ENCODE results near the gene F8. TPM values are rescaled to one million over a fixed set of nuclear protein-coding genes. Genes with fewer than 3 reads are reported as not detected.

F8 gene
- 3.8 TPM for polyA plus RNA-seq (2012; ENCODE audit: insufficient read depth, insufficient read length)

- H3K4me3 ChIP-seq (ENCODE audit: low read length): no peak within 1 kb of the TSS
- DNase-seq (ENCODE audit: low read depth, low spot score): no peak
These were observed at the start of gene F8 for GRCh38 chrX:155022585-155022984. F8 (minus strand) TSS chrX:155022723; CDS start chrX:155022552, 171 bp downstream.

- peak overlapping the region; percentile 59 for H3K4me3 ChIP-seq (ENCODE audit: low read length)
- no peak for DNase-seq (ENCODE audit: low read depth, low spot score)
These were observed 49.3 kb upstream of the F8 start for GRCh38 chrX:155071694-155072280.

GRCh38 chrX:155070975-155071693 lies 48.6 kb upstream of the F8 start, which contains the start of the genes BRCC3, CMC4 and MTCP1:
BRCC3 (plus strand) TSS chrX:155071508; CDS start chrX:155071528, 20 bp downstream.
CMC4 (minus strand) TSS chrX:155071136; CDS start chrX:155064023, 7,113 bp downstream.
MTCP1 (minus strand) TSS chrX:155071136; CDS start chrX:155066010, 5,126 bp downstream.
- DNase-seq (ENCODE audit: low read depth, low spot score): peak; percentile 67
- H3K4me3 ChIP-seq (ENCODE audit: low read length): peak within 1 kb of the TSS; percentile 67

- peak overlapping the region; percentile 67 for H3K4me3 ChIP-seq (ENCODE audit: low read length)
- DNase-seq (ENCODE audit: low read depth, low spot score): no peak
These were observed 48.1 kb upstream of the F8 start for GRCh38 chrX:155070663-155070974.

GRCh38 chrX:155070038-155070437 lies 47.5 kb upstream of the F8 start:
- peak overlapping the region; percentile 67 for H3K4me3 ChIP-seq (ENCODE audit: low read length)
- no peak for DNase-seq (ENCODE audit: low read depth, low spot score)

- no peak overlapping the region for H3K4me3 ChIP-seq (ENCODE audit: low read length)
- DNase-seq (ENCODE audit: low read depth, low spot score): no peak
These were observed 46.9 kb upstream of the F8 start for GRCh38 chrX:155069414-155069813.

- DNase-seq (ENCODE audit: low read depth, low spot score): no peak
These were observed 45.6 kb upstream of the F8 start for GRCh38 chrX:155068165-155068564.

GRCh38 chrX:155065035-155065734 lies 42.7 kb upstream of the F8 start:
- DNase-seq (ENCODE audit: low read depth, low spot score): no peak
- H3K4me3 ChIP-seq (ENCODE audit: low read length): no peak overlapping the region

More at GRCh38 chrX:155068165-155068564, 45.6 kb upstream of the F8 start:
- no peak overlapping the region for H3K4me3 ChIP-seq (ENCODE audit: low read length)

- no peak overlapping the region for H3K4me3 ChIP-seq (ENCODE audit: low read length)
- no peak for DNase-seq (ENCODE audit: low read depth, low spot score)
These were observed 39.2 kb upstream of the F8 start for GRCh38 chrX:155061760-155062159.

- peak overlapping the region; percentile 34 for H3K4me3 ChIP-seq (ENCODE audit: low read length)
- DNase-seq (ENCODE audit: low read depth, low spot score): peak; percentile 57
These were observed 34.6 kb upstream of the F8 start for GRCh38 chrX:155056877-155057792.

GRCh38 chrX:155056471-155056870 lies 33.9 kb upstream of the F8 start:
- no peak for DNase-seq (ENCODE audit: low read depth, low spot score)
- no peak overlapping the region for H3K4me3 ChIP-seq (ENCODE audit: low read length)

GRCh38 chrX:155055494-155055893 lies 33.0 kb upstream of the F8 start:
- no peak overlapping the region for H3K4me3 ChIP-seq (ENCODE audit: low read length)
- DNase-seq (ENCODE audit: low read depth, low spot score): no peak

GRCh38 chrX:155054255-155054654 lies 31.7 kb upstream of the F8 start:
- no peak for DNase-seq (ENCODE audit: low read depth, low spot score)
- no peak overlapping the region for H3K4me3 ChIP-seq (ENCODE audit: low read length)

- H3K4me3 ChIP-seq (ENCODE audit: low read length): no peak overlapping the region
- DNase-seq (ENCODE audit: low read depth, low spot score): no peak
These were observed 31.1 kb upstream of the F8 start for GRCh38 chrX:155053656-155054055.

GRCh38 chrX:155052738-155053498 lies 30.4 kb upstream of the F8 start:
- no peak for DNase-seq (ENCODE audit: low read depth, low spot score)
- H3K4me3 ChIP-seq (ENCODE audit: low read length): no peak overlapping the region

- DNase-seq (ENCODE audit: low read depth, low spot score): peak; percentile 78
- no peak overlapping the region for H3K4me3 ChIP-seq (ENCODE audit: low read length)
These were observed 26.6 kb upstream of the F8 start for GRCh38 chrX:155048977-155049619.

GRCh38 chrX:155046811-155047528 lies 24.4 kb upstream of the F8 start:
- DNase-seq (ENCODE audit: low read depth, low spot score): no peak
- H3K4me3 ChIP-seq (ENCODE audit: low read length): no peak overlapping the region
